Activated CD4-positive, alpha-beta T cell treated with anti-CD3 and anti-CD28 coated beads, Interleukin-2, Interleukin-6, amounts not matched to agents 100 ng/mL and 50 ng/mL, durations not matched to agents 16 hours and 8 hours (primary cell): Measurements from ENCODE around the gene COL5A3.
"Not testable (repeated sequence)": the region's sequence is repeated elsewhere in the genome, so short reads cannot be mapped to it uniquely, and the experiment has no call there.

ENCODE experiments used
- DNase-seq: peaks from one replicate; pipeline ENCODE4 v3.0.0-alpha.2; 2020

The COL5A3 gene

DNA sequence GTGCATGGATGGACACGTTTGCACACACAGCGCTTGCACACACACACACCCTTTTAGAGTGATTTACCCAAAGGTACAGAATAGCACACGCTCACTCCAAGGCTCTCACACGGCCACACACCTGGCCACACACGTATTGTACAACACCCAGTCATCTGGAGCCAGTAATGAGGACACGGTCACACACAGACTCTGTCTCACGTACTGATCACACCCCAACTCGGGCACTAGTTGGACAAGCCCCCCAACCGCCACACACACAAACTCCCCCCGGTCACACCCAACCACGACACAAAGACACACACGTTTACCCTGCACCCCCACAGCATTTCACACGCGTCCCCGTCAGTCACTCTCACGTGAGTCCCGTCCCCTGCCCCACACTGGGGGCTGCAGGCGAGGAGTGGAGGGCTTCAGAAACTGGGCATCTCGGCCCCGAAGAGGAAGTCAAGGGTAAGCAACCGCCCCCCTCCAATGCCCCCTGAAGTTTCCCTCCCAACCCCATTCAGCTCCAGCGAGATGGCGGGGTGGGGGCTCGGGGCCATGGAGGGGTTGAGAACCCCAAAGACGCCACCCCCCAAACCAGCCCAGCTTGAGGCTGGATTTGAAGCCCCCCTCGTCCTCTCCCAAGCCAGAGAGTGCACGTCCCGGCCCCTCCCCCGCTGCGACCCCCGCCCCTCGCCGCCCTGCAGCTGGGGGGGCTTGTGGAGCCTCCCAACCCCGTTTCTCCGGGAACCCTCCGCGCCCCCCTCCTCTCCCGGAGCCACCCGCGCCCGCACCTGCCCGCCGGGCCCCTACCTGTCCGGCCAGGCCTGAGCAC, 74.6 kb downstream of the COL5A3 start:
- DNase-seq, result no peak

DNA sequence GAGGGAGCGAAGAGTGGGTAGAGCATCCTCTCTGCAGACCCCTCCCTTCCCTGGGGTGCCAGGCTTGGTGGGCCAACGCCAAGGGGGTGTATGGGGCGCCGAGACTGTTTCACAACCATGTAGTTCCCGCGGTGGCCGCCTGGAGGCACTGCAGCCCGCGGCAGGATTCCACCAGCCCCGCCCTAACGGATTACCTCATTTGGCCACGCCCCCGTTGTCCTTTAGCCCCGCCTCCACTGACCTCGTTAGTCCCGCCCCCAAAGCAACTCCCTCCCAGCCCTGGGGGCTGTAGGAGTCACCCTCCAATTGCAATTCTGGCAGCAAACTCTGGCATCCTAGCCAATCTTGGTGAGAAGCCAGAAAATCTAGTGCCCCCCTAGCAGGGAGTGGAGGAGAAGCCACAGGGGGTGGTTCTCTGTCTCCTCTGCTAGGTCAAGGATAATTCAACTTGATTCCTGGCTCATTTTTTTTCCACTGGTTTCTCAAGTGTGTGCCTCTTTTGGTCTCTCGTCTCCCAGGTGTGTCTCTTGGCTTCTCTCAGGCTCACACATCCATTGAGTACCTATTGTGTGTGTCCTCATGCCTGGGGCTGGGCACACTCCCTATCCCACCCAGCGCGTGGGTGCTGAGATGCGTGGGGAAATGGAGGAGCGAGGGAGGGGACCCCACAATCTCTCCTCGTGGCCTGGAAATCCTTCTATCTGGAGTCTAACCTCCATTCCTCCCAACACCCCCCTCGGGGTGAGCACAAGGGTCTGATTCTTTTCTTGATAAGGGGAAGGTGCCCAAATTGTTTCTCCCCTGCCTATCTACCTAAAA, 76.0 kb downstream of the COL5A3 start:
- peak; percentile 90 for DNase-seq

DNA sequence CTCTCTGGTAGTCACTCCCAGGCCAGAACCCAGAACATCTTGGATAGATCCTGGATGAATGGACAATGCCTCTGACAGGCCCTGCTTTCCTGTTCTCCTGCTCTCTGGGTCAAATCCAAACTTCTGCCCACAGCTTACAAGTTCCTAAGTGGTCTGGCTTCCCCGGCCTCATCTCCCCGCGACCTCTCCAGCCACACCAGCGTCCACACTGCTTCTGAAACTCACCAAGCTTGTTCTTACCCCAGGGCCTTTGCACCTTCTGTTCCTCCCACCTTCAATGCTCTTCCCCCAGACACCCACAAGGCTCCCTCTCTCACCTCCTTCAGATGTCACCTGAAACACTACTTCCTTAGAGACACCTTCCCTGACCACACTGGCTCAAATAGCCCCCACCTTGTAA, 77.5 kb downstream of the COL5A3 start:
- no peak for DNase-seq

DNA sequence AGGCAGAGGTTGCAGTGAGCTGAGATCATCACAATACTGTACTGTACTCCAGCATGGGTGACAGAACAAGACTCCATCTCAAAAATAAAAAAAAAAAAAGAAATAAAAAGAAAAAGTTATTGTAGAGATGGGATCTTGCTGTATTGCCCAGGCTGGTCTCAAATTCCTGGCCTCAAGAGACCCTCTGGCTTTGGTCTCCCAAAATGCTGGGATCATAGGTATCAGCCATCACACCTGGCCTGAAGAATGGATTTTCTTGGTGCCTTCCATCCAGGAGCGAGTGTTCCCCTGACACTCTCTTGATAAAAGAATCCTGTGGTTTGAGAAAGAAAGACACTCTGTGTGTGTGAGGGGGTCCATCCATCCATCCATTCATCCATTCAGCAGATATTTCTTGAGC, 78.7 kb downstream of the COL5A3 start:
- DNase-seq, result no peak

DNA sequence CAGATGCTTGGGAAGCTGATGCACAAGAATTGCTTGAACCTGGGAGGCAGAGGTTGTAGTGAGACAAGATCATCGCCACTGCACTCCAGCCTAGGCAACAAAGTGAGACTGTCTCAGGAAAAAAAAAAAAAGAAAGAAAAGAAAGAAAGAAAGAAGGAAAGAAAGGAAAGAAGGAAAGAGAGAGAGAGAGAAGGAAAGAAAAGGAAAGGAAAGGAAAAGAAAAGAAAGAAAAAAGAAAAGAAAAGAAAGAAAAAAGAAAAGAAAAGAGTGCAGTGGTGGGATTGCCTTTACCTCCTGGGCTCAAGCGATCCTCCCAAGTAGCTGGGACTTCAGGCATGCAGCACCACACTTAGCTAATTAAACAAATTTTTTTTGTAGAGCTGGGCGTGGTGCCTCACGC, 86.9 kb downstream of the COL5A3 start:
- no peak for DNase-seq

DNA sequence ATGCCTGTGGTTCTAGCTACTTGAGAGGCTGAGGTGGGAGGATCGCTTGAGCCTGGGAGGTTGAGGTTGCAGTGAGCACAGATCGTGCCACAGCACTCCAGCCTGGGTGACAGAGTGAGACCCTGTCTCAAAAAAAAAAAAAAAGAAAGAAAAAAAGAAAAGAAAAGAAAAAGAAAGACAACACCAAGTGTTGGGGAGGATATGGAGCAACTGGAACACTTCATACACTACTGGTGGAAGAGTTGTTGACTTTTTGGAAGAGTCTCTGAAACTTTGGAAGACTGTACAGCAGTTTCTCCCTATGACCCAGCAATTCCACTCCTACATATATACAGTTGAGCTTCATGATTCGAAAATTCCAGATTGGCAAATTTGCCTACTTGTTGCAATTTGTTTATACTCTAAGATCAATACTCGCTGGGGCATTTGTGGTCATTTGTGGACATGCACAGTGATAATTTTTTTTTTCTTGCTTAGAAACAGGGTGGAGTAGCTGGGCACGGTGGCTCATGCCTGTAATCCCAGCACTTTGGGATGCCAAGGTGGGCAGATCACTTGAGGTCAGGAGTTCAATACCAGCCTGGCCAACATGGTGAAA, 87.4 kb downstream of the COL5A3 start:
- not testable (repeated sequence) for DNase-seq

DNA sequence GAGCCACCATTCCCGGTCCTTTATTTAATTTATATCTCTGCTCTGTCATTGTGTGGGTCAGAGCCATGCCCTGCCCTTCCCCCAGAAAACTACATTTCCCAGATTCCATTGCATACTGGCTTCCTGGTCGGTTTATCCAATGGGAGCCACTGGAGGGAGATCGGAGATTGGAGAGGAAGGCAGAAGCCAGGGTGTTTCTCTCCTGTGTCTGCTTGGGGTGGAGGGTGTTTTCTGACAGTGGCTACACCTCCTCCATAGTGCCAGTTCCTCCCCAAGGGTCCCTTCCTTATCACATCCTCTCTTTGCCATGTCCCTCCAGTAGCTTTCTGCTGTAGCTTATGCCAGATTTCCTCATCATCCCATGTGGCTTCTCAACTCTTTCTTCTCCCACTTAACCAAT, 93.0 kb downstream of the COL5A3 start:
- peak; percentile 46 for DNase-seq

DNA sequence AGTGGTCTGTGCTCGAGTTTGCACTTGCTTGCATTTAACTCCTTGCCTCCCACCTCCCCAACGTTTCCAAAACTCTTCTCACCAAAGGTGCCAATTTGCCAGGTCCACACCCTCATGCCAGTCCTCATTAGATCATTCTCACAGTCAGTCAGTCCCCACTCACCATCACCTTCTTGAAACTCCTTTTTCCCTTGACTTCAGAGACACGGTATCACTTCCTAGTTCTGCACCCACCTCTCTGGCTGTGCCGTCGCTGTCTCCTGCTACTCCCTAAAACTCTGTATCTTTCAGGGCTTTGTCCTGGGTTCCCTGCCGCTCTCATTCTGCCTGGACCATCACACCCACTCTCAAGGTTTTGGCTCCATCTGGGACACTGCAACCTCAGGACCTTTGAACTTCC, 93.6 kb downstream of the COL5A3 start:
- DNase-seq, result no peak

DNA sequence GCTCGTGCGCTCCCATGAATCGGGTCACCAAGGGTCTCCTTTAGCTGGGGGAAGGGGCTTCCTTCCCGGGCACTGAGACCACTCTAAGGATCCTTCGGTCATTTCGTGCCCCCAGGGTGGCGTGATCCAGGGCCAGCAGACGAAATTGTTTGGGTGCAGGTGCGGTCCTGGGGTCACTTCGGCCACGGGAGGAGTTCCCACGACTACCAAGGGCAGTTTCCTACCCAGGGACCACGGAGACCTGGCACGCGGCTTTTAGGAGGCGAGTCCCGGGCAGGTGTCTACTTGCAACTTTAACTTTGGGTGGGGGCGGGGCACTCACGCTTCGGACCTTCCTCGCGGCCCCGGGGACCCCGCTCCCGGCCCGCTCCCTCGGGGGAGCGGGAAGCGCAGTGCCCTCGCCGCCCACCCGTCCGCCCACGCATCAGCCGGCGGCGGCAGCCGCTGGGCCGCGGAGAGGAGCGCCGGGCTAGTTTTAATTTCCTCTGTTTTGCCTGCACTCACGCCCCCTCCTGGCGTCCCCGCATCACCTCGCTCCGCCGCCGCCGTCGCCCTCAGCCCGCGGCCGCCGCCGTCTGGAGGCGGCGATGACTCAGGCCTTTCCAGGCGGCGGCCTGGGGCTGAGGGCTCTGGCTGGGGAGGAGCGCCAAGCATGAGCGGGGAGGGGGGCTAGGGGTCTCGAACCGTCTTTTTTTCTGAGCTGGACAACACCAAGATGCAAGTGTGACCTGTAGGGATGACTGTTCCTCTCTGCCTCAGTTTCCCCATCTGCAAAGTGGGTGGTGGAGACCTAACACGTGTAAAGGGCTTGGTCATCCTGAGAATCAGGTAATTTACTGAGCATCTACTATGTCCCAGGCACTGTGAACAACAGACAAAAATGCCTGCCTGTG, 95.7 kb downstream of the COL5A3 start:
- DNase-seq, result peak; percentile 82

DNA sequence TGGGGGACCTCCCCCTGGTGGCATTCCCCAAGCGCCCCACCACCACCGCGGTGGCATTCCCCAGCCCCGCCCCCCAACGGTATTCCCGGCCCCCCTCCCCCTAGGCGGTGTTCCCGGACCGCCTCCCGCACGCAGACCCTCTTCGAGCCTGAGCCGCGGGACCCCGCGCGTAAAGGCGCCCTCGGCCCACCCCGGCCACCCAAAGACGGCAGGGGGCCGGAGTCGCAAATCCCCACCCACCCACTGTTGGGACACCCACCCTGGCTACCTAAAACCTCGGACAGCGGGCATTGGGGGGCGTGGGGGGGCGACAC, 96.3 kb downstream of the COL5A3 start:
- no peak for DNase-seq

DNA sequence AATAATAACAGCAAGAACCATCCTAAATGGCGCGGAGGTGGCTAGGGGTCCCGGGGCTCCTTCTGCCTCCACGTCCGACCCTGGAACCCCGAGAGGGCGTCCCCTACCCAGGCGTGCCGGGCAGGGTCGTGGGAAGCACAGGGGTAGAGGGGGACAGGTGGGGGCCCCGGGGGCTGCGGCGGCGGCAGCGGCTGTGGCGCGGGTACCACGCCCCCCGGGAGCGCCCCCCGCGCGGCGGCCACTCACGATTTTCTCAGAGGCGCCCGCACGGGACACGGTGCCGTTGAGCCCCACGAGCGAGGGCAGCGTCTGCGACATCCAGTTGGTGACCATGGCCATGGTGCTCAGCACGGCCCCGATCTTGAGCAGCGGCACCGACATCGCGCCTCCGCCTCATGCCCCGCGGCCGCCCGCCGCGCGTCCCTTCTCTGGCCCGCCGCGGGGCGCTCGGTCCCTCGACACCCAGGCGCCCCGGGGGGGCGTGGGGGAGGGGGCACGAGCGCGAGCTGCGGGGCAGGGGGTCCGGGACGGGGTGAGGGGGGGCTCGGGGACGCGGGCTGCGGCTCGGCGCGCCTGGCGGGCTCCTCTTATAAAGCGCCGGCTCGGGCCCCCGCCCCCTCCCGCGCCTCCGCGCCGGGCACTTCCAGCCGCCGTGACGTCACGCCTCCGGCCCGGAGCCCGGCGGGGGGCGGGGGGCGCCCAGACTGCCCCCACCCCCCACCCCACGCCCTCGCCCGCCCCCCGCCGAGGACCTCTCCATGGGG, 96.9 kb downstream of the COL5A3 start:
- no peak for DNase-seq

DNA sequence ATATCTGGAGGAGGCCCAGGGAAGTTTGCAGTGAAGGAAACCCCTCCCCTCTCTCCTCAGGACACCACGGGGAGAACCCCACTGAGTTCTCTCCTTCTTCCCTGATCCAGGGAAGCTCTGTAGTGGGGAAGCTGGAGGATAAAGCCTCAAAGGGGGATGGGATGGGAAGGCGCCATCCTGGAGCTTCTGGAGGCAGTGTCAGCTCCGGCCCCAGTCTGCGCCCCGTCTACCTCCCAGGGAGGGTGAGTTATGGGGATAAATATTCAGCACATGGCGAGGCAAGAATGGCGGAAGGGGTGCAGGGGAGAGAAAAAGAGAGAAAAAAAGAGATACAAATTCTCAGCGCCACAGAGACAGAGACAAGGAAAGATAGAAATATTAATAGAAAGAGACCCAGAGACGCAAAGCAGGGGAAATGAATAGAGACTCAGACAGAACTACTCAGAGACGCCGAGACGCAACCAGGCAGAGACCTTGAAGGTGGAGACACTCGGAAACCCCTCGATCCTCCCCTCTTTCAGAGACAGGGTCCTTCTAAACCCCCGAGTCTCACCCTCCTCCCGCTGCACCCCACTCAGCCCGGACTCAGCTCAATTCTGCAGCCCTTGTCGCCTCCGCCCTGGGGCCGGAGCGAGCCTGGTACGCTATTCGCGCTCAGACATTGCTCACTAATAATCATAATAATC, 97.6 kb downstream of the COL5A3 start:
- DNase-seq, result no peak

DNA sequence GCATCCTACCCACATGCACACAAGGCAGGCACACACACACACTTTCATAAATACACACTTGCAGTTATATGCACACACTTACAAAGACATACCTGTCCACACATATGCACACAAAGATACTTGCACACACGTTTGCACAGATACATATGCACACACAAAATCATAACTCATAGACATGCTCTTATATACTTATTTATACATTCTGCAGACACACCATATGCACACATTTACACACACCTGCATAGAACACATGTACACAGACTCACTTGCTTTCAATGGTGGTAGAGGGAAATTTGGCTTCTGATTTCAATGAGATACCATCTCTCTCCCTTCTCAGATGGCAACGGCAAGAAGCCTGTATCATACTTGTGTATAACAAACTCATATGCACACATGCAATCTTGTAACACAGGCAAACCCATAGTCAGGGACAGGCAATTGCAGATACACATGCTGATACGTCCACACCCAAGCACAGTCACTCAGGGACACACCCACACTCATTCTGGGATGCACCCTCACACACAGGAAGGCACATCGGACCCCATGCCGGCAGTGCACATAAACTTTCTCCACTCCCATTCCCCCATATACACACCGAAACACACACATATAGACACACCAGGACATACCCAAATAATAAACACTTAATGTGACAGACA, 98.6 kb downstream of the COL5A3 start:
- no peak for DNase-seq

DNA sequence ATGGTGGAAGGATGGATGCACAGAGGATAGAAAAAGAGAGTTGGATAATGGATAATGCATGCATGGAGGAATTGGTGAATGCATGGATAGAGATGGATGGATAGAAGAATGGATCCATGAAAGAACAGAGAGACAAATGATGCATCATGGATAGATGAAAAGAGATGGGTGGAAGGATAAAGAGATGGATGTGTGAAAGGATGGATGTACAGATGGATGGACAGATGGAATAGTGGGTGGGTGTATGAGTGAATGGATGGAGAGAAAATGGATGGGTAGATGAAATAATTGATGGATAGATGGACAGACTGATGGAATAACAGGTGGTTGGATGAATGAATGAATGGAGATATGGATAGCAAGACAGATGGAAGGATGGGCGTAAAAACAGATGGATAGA, 99.7 kb downstream of the COL5A3 start:
- DNase-seq, result no peak
